Activated T-helper 2 cell treated with anti-CD3 and anti-CD28 coated beads, Interferon-gamma antibody, Interleukin-2, Interleukin-4, amounts not matched to agents 10 μg/mL and 5 μg/mL and 100 μg/mL, durations not matched to agents 14 hours and 24 hours and 36 hours (primary cell): ENCODE data around the gene NCOA1. TPM values are rescaled to one million over a fixed set of nuclear protein-coding genes. Genes with fewer than 3 reads are reported as not detected.
A peak's percentile ranks its signal among the peaks of the same experiment; 100 is the strongest.
"Not testable (repeated sequence)": the region's sequence is repeated elsewhere in the genome, so short reads cannot be mapped to it uniquely, and the experiment has no call there.

Source experiments
- DNase-seq: peaks from one replicate; pipeline ENCODE4 v3.0.0; 2021; ENCODE audit warnings: low spot score
- H3K27ac Mint-ChIP-seq: one replicate; pipeline ENCODE4 v1.8.0; 2021; ENCODE audit warnings: mixed read lengths
- H3K27me3 Mint-ChIP-seq: one replicate; pipeline ENCODE4 v1.8.0; 2021; ENCODE audit warnings: low read depth, mixed read lengths
- H3K36me3 Mint-ChIP-seq: one replicate; pipeline ENCODE4 v1.8.0; 2021; ENCODE audit warnings: low read depth, mixed read lengths
- H3K4me1 Mint-ChIP-seq: one replicate; pipeline ENCODE4 v1.8.0; 2021; ENCODE audit warnings: low read depth, mixed read lengths
- H3K4me3 Mint-ChIP-seq: one replicate; pipeline ENCODE4 v1.8.0; 2021; ENCODE audit warnings: low read depth, mild to moderate bottlenecking, moderate library complexity, mixed read lengths
- H3K9me3 Mint-ChIP-seq: one replicate; pipeline ENCODE4 v1.8.0; 2021; ENCODE audit warnings: mixed read lengths
- intact Hi-C: fragments of 100-400 bp; cut with micrococcal nuclease; formaldehyde crosslinking; loops from one replicate; pipeline ENCODE4 v1.15.1; 2023
- total RNA-seq: library from RNA; stranded (reverse); gene quantifications from 2 replicates; pipeline ENCODE4 v1.2.3, GENCODE V29; 2022

Gene NCOA1
- total RNA-seq, 1 donor from 2014 or later: 28.3 TPM

GRCh38 chr2:24792874-24793760 is 302.1 kb downstream of the NCOA1 start, which contains the start of the genes CENPO and PTRHD1:
TSS of gene CENPO (plus strand) at chr2:24793425. CDS start at chr2:24793920, 495 bp downstream.
TSS of gene PTRHD1 (minus strand) at chr2:24793391. CDS start at chr2:24793377, 14 bp downstream.
- DNase-seq: peak; percentile 93
- Mint-ChIP-seq H3K36me3 (peaks cover 40% of the 10 kb centered on the region), H3K27ac (peak within 1 kb of the TSS; percentile 99), H3K4me1 (peaks cover 38% of the 10 kb centered on the region), H3K27me3 (no peaks in the 10 kb centered on the region), H3K4me3 (peak within 1 kb of the TSS; percentile 95), H3K9me3 (no peaks in the 10 kb centered on the region)
- intact Hi-C loops: loop anchor here (1.0 to 10.0 kb wide), 6 partner anchors 33 to 302 kb away; partner anchors contain the start of genes DNAJC27 and NCOA1

DNA sequence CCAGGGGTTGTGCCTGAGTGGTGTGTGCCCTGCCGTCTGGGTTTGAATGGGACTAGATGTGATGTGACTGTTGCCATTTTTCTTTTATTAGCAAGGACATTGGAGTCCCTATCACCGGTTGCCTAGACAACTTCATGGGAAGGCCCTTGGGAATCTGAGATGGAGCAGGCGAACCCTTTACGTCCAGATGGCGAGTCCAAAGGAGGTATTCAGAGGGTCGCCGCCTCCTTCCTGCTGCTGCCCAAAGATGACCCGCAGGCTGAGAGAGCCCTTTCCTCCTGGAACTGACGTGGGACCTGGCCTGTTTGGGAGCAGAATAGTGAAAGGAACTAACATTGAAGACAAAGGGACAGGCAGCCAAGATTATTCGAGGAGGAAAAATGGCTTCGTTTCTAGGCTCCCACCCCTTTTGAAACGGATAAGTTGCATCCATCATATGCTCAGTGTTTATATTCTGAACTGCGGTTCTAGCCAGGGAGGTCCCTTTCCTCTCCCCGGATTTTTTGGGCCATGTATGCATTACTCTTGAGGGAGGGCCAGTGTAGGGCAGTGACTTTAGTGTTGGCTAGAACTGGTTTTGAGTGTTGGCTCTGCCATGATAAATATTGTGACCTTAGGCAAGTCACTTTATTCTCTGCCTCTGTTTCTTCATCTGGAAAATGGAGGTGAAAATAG is 302.8 kb downstream of the NCOA1 start:
- Mint-ChIP-seq H3K27me3 (no peaks in the 10 kb centered on the region), H3K4me3 (peak overlapping the region; percentile 95), H3K9me3 (no peaks in the 10 kb centered on the region), H3K36me3 (peaks cover 47% of the 10 kb centered on the region), H3K27ac (peak overlapping the region; percentile 99), H3K4me1 (peaks cover 41% of the 10 kb centered on the region)
- DNase-seq: no peak
- intact Hi-C loops: loop anchor here (1.0 to 10.0 kb wide), 6 partner anchors 32 to 303 kb away; partner anchors contain the start of genes DNAJC27 and NCOA1

DNA sequence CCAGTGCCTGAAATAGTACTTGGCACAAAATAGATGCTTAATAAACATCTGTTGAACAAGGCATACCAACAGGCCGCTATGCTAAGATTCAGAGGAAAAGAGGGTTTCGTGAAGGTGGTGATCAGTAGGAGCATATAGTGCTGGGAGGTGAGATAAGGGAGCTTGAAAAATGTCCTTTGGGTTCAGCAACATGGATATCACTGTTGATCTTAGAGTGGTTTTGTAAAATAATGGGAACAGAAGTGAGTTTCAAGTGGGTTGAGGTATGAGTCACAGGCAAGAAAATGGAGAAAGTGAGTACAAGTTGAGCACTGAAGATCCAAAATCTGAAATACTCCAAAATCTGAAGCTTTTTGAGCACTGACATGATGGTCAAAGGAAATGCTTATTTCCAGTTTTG is 306.6 kb downstream of the NCOA1 start:
- intact Hi-C loops: loop anchor here (10.0 kb wide), 1 partner anchor 183 kb away; no protein-coding TSS in a partner anchor
- Mint-ChIP-seq H3K27me3 (no peaks in the 10 kb centered on the region), H3K4me1 (peaks cover 42% of the 10 kb centered on the region), H3K4me3 (no peak overlapping the region), H3K9me3 (peaks cover 3% of the 10 kb centered on the region), H3K36me3 (peaks cover 74% of the 10 kb centered on the region), H3K27ac (peak overlapping the region; percentile 51)
- no peak for DNase-seq

DNA sequence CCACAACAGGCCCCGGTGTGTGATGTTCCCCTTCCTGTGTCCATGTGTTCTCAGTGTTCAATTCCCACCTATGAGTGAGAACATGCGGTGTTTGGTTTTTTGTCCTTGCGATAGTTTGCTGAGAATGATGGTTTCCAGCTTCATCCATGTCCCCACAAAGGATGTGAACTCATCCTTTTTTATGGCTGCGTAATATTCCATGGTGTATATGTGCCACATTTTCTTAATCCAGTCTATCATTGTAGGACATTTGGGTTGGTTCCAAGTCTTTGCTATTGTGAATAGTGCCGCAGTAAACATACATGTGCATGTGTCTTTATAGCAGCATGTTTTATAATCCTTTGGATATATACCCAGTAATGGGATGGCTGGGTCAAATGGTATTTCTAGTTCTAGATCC is 309.4 kb downstream of the NCOA1 start:
- H3K4me3 Mint-ChIP-seq, intact Hi-C loops, H3K27ac Mint-ChIP-seq, DNase-seq, H3K27me3 Mint-ChIP-seq, H3K9me3 Mint-ChIP-seq: not testable (repeated sequence)
- Mint-ChIP-seq H3K36me3 (peaks cover 82% of the 10 kb centered on the region), H3K4me1 (peaks cover 36% of the 10 kb centered on the region)

DNA sequence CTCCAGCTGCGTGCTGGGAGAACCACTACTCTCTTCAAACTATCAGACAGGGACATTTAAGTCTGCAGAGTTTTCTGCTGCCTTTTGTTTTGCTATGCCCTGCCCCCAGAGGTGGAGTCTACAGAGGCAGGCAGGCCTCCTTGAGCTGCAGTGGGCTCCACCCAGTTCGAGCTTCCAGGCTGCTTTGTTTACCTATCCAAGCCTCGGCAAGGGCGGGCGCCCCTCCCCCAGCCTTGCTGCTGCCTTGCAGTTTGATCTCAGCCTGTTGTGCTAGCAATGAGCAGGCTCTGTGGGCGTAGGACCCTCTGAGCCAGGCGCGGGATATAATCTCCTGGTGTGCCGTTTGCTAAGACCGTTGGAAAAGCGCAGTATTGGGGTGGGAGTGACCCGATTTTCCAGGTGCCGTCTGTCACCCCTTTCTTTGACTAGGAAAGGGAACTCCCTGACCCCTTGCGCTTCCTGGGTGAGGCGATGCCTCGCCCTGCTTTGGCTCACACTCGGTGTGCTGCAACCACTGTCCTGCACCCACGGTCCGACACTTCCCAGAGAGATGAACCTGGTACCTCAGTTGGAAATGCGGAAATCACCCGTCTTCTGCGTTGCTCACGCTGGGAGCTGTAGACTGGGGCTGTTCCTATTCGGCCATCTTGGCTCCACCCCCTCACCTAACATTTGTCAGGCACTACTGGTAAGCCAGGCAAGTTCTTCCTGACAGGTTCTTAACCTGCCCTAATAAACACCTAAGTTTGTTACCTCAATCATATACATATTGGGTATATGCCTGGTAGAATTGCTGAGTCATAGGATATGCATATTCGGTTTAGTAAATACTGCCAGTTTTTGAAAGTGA is 315.0 kb downstream of the NCOA1 start:
- H3K4me3 Mint-ChIP-seq, H3K27ac Mint-ChIP-seq, intact Hi-C loops, H3K9me3 Mint-ChIP-seq, H3K27me3 Mint-ChIP-seq, DNase-seq: not testable (repeated sequence)
- Mint-ChIP-seq H3K36me3 (peaks cover 61% of the 10 kb centered on the region), H3K4me1 (peaks cover 29% of the 10 kb centered on the region)

GRCh38 chr2:24806661-24807036 is 315.6 kb downstream of the NCOA1 start:
- Mint-ChIP-seq H3K27ac (peak overlapping the region; percentile 66), H3K27me3 (no peaks in the 10 kb centered on the region), H3K36me3 (peaks cover 56% of the 10 kb centered on the region), H3K4me1 (peaks cover 29% of the 10 kb centered on the region), H3K9me3 (no peaks in the 10 kb centered on the region), H3K4me3 (no peak overlapping the region)
- intact Hi-C loops: no loop called here
- no peak for DNase-seq

- Mint-ChIP-seq H3K27me3 (no peaks in the 10 kb centered on the region), H3K36me3 (peaks cover 65% of the 10 kb centered on the region), H3K4me3 (no peak overlapping the region), H3K27ac (no peak overlapping the region), H3K4me1 (peaks cover 22% of the 10 kb centered on the region), H3K9me3 (no peaks in the 10 kb centered on the region)
- intact Hi-C loops: no loop called here
- no peak for DNase-seq
Observed at GRCh38 chr2:24809316-24810007, 318.4 kb downstream of the NCOA1 start.

DNA sequence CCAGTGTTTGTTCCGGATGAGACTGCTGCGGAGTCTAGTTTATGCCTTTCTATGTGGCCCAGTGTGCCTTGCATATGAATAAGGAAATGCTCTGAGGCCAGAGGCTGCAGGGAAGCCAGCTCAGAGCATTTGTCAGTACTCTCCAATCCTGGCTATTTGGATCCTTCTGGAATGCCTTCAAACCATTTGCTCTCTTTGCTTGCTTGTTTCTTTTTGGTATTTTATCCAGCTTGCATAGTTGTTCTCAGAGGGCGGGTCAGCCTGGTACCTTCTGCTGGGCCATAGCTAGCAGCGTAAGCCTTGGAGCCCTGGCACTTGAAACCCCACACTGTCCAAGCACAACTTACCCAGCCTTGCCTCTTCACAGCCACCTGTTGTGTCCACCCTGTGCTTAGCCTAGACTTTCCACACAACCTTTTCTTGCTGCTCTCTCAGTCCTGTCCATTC is 322.7 kb downstream of the NCOA1 start:
- Mint-ChIP-seq H3K4me1 (peaks cover 9% of the 10 kb centered on the region), H3K27me3 (no peaks in the 10 kb centered on the region), H3K9me3 (no peaks in the 10 kb centered on the region), H3K27ac (no peak overlapping the region), H3K36me3 (peaks cover 74% of the 10 kb centered on the region), H3K4me3 (no peak overlapping the region)
- DNase-seq: no peak
- intact Hi-C loops: no loop called here

- Mint-ChIP-seq H3K9me3 (no peaks in the 10 kb centered on the region), H3K4me3 (no peak overlapping the region), H3K27me3 (no peaks in the 10 kb centered on the region), H3K4me1 (peaks cover 8% of the 10 kb centered on the region), H3K36me3 (peaks cover 77% of the 10 kb centered on the region), H3K27ac (no peak overlapping the region)
- no peak for DNase-seq
- intact Hi-C loops: no loop called here
Observed at GRCh38 chr2:24814516-24814915, 323.5 kb downstream of the NCOA1 start.

- peaks cover 8% of the 10 kb centered on the region for H3K4me1 Mint-ChIP-seq
- H3K4me3 Mint-ChIP-seq: no peak overlapping the region
- H3K9me3 Mint-ChIP-seq: no peaks in the 10 kb centered on the region
- H3K27ac Mint-ChIP-seq: no peak overlapping the region
- intact Hi-C loops: no loop called here
- DNase-seq: no peak
- H3K27me3 Mint-ChIP-seq: no peaks in the 10 kb centered on the region
- peaks cover 80% of the 10 kb centered on the region for H3K36me3 Mint-ChIP-seq
Observed at GRCh38 chr2:24815171-24815570, 324.1 kb downstream of the NCOA1 start.

GRCh38 chr2:24816404-24816803 is 325.4 kb downstream of the NCOA1 start:
- H3K4me3 Mint-ChIP-seq: no peak overlapping the region
- H3K27me3 Mint-ChIP-seq: no peaks in the 10 kb centered on the region

DNA sequence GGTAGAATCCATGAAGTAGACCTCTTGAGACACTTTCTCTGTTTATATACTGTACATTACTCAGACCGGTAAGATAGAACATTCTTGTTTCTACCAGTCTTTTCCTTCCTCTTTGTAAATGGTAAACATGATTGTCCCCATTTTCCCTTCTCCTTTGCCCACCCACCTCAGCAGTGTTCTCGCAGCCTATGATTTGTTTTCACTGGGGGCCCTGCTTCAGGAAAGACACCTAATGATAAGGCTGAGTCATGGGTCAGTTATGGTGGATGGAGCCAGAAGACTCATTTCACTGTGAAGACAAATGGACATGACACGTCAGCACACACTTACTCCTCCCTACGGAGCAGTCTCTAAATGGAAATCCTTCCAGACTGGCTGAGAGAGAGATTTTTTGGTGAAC is 325.8 kb downstream of the NCOA1 start:
- Mint-ChIP-seq H3K27ac (no peak overlapping the region), H3K27me3 (no peaks in the 10 kb centered on the region), H3K36me3 (peaks cover 92% of the 10 kb centered on the region), H3K9me3 (no peaks in the 10 kb centered on the region), H3K4me3 (no peak overlapping the region), H3K4me1 (peaks cover 8% of the 10 kb centered on the region)
- no peak for DNase-seq
- intact Hi-C loops: no loop called here

More at GRCh38 chr2:24816404-24816803, 325.4 kb downstream of the NCOA1 start:
- H3K36me3 Mint-ChIP-seq: peaks cover 92% of the 10 kb centered on the region
- no peak for DNase-seq
- H3K4me1 Mint-ChIP-seq: peaks cover 8% of the 10 kb centered on the region
- H3K27ac Mint-ChIP-seq: no peak overlapping the region
- H3K9me3 Mint-ChIP-seq: no peaks in the 10 kb centered on the region
- intact Hi-C loops: no loop called here
